Peyer's patch (tissue), 4 donors: Measurements from ENCODE around the gene PLIN4.

Experiments used
- CTCF ChIP-seq, 6 experiments: fragments of 450-650 bp in 4 of 6; fragments of 200-600 bp in 2 of 6; sonication (generic) in 1 of 6; IDR thresholded peaks; one replicate each; pipeline ENCODE4 v1.5.1; 2017 to 2019; ENCODE audit warnings: antibody characterized with exemption in 6 of 6, mild to moderate bottlenecking in 3 of 6, moderate library complexity in 1 of 6
- POLR2A ChIP-seq, 2 donors: fragments of 450-650 bp; IDR thresholded peaks; one replicate each; pipeline ENCODE4 v1.5.1; 2017; ENCODE audit warnings: antibody characterized with exemption in 2 of 2, mild to moderate bottlenecking in 2 of 2, moderate library complexity in 2 of 2

GRCh38 chr19:4456476-4456842, 61.8 kb downstream of the PLIN4 start:
- TF ChIP-seq CTCF (IDR thresholded peaks at IDR 0.05) (no peak), POLR2A (IDR thresholded peaks at IDR 0.05) (no peak)
